K562 (cell line): ENCODE results near the gene EHD2. TPM values are rescaled to one million over a fixed set of nuclear protein-coding genes. Genes with fewer than 3 reads are reported as not detected.

Experiments
- ATAC-seq: fragments of 200-7000 bp; cut with Tn5 transposase; 3 replicates; pipeline ENCODE4 v1.9.1; 2020; ENCODE audit warnings: moderate library complexity
- BruUV-seq: library from RNA; stranded (reverse); fragments of 400-500 nt; replicated peaks from 2 replicates; lab custom pipeline; 2021; lab: Mats Ljungman, UMichigan
- CTCF ChIA-PET: fragments of 300-600 bp; formaldehyde crosslinking; extraction: SDS; loops from one replicate; lab custom pipeline; 2021; ENCODE audit warnings: low intra/inter-chr PET ratio; lab: Yijun Ruan, JAX
- POLR2A ChIA-PET: fragments of 300-600, 350-650 bp; sonication (Branson Sonifier 250); formaldehyde crosslinking; extraction: SDS; loops from one replicate; lab custom pipeline; 2021; ENCODE audit warnings: antibody characterized with exemption, inconsistent platforms; lab: Yijun Ruan, JAX
- DNase-seq, 4 experiments: peaks; one replicate each; pipeline versions ENCODE4 v3.0.0 to v3.0.0-alpha.2; 2011 to 2018; ENCODE audit warnings: low spot score in 3 of 4, mixed read lengths in 3 of 4; ENCODE audit errors: extremely low read depth in 1 of 4
- FAIRE-seq: peaks from 2 replicates; lab custom pipeline; 2011; peaks lifted over from hg19 to GRCh38; lab: Jason Lieb, UNC
- H2AFZ ChIP-seq: 2 replicates; pipeline ENCODE4 v1.6.0; 2011; ENCODE audit warnings: low read depth, low read length, control low read depth, inconsistent platforms
- H3K27ac ChIP-seq: fragments of 200-600 bp; 3 replicates; pipeline ENCODE4 v1.8.0; 2011; ENCODE audit warnings: low read depth, mild to moderate bottlenecking, control low read depth, inconsistent platforms, low read length, moderate library complexity, mixed read lengths; ENCODE audit errors: extremely low read depth
- H3K27me3 ChIP-seq, 2 experiments: fragments of 300-600 bp in 1 of 2; 2 replicates in 1 of 2; 3 replicates in 1 of 2; pipeline versions ENCODE4 v1.6.0 to v1.8.0; 2011; ENCODE audit warnings: inconsistent platforms in 2 of 2, low read length in 2 of 2, mild to moderate bottlenecking in 1 of 2, mixed read lengths in 1 of 2, moderate library complexity in 1 of 2; ENCODE audit not compliant: control insufficient read depth in 2 of 2, insufficient read depth in 2 of 2
- H3K36me3 ChIP-seq: fragments of 300-600 bp; 3 replicates; pipeline ENCODE4 v1.8.0; 2011; ENCODE audit warnings: mild to moderate bottlenecking, low read length, inconsistent platforms; ENCODE audit not compliant: control insufficient read depth, insufficient read depth
- H3K4me1 ChIP-seq, 2 experiments: fragments of 200-600 bp in 1 of 2; replicated peaks in 1 of 2; 2 replicates in 1 of 2; 3 replicates in 1 of 2; pipeline versions ENCODE4 v1.5.1 to v1.8.0; 2011; ENCODE audit warnings: inconsistent platforms in 2 of 2, low read length in 2 of 2, mild to moderate bottlenecking in 1 of 2, mixed read lengths in 1 of 2, moderate library complexity in 1 of 2; ENCODE audit not compliant: control insufficient read depth in 2 of 2, insufficient read depth in 2 of 2
- H3K4me2 ChIP-seq: 2 replicates; pipeline ENCODE4 v1.6.1; 2011; ENCODE audit warnings: low read length, control low read depth, inconsistent platforms, mixed read lengths; ENCODE audit not compliant: insufficient read depth
- H3K4me3 ChIP-seq: fragments of 200-600 bp; sonication (generic), shearing (Covaris generic); 2 replicates; pipeline ENCODE4 v1.5.1; 2016; ENCODE audit warnings: control low read depth, inconsistent platforms
- H3K79me2 ChIP-seq: fragments of 200-600 bp; 3 replicates; pipeline ENCODE4 v1.8.0; 2011; ENCODE audit warnings: low read length, inconsistent platforms; ENCODE audit not compliant: control insufficient read depth, insufficient read depth
- H3K9ac ChIP-seq, 2 experiments: 2 replicates each; pipeline versions ENCODE4 v1.6.0 to v1.6.1; 2011; ENCODE audit warnings: low read depth in 2 of 2, low read length in 2 of 2, control low read depth in 1 of 2, inconsistent platforms in 1 of 2, mild to moderate bottlenecking in 1 of 2, mixed read lengths in 1 of 2; ENCODE audit not compliant: insufficient read depth in 1 of 2
- H3K9me1 ChIP-seq: one replicate; pipeline ENCODE4 v1.6.0; 2011; ENCODE audit warnings: inconsistent platforms, mild to moderate bottlenecking, low read length, moderate library complexity; ENCODE audit not compliant: control insufficient read depth, insufficient read depth
- H3K9me3 ChIP-seq: replicated peaks from 2 replicates; pipeline ENCODE4 v1.5.1; 2011; ENCODE audit warnings: low read depth, low read length, inconsistent platforms; ENCODE audit not compliant: control insufficient read depth, insufficient read depth
- H4K20me1 ChIP-seq: replicated peaks from 2 replicates; pipeline ENCODE4 v1.6.1; 2011; ENCODE audit warnings: low read length, inconsistent platforms, mixed read lengths; ENCODE audit not compliant: control insufficient read depth, insufficient read depth
- NR2C2 ChIP-seq, 2 experiments: fragments of 200-800 bp in 1 of 2; sonication (Bioruptor generic) in 1 of 2; sonication (generic) in 1 of 2; formaldehyde crosslinking in 1 of 2; IDR thresholded peaks; 2 replicates each; pipeline versions ENCODE4 v1.6.1 to v1.8.0; 2016 to 2022; ENCODE audit warnings: mild to moderate bottlenecking in 1 of 2, missing compliant biosample characterization in 1 of 2, missing genetic modification characterization in 1 of 2, missing genetic modification reagents in 1 of 2
- POLR2G ChIP-seq: fragments of 200-400 bp; formaldehyde crosslinking; IDR thresholded peaks from 2 replicates; pipeline ENCODE4 v1.6.1; 2017; ENCODE audit warnings: low read depth, mild to moderate bottlenecking, antibody characterized with exemption, low read length, moderate library complexity
- RBFOX2 ChIP-seq: fragments of 200-400 bp; formaldehyde crosslinking; IDR thresholded peaks from 2 replicates; pipeline ENCODE4 v1.6.1; 2017; ENCODE audit warnings: low read depth, mild to moderate bottlenecking, low read length, moderate library complexity
- SUPT5H ChIP-seq: fragments of 450-650 bp; IDR thresholded peaks from 2 replicates; pipeline ENCODE4 v1.6.1; 2016
- ZNF184 ChIP-seq: sonication (generic); formaldehyde crosslinking; IDR thresholded peaks from 2 replicates; pipeline ENCODE4 v1.5.0; 2020; ENCODE audit warnings: missing genetic modification reagents
- WGBS: fragments of 100-300 bp; shearing (Covaris generic); methylation state at CpG from one replicate; pipeline ENCODE4 v1.1.6; 2016; ENCODE audit warnings: low coverage, mixed read lengths; ENCODE audit not compliant: insufficient coverage; ENCODE audit errors: missing lambda C conversion rate; 5-methylcytosine and 5-hydroxymethylcytosine counted together
- in situ Hi-C: fragments of 300-500 bp; cut with MboI; formaldehyde crosslinking; loops from 4 replicates; pipeline ENCODE4 v1.15.0; 2018; ENCODE audit warnings: inconsistent platforms, mixed read lengths
- intact Hi-C: fragments of 100-400 bp; cut with micrococcal nuclease; formaldehyde crosslinking; loops from 2 replicates; pipeline ENCODE4 v1.14.2; 2022
- polyA plus RNA-seq, 8 experiments: library from polyadenylated mRNA; depleted of rRNA in 4 of 8; stranded (reverse) in 5 of 8; unstranded in 3 of 8; fragments of >200 nt; fragmentation: Nextera tagmentation in 2 of 8; fragmentation: Illumina TruSeq in 1 of 8; extraction: Ambion mirVana in 2 of 8; extraction: Trizol in 1 of 8; gene quantifications; 2 replicates each; pipeline versions ENCODE4 v1.2.1 to v1.2.3, GENCODE V29; 2011 to 2014; ENCODE audit warnings: inconsistent platforms in 1 of 8, missing spikeins in 1 of 8
- total RNA-seq, 7 experiments: library from RNA; depleted of rRNA in 6 of 7; stranded (reverse); fragments of >200 nt in 6 of 7; fragmentation: Illumina TruSeq in 2 of 7; extraction: Trizol in 2 of 7; gene quantifications; 2 replicates each; pipeline versions ENCODE4 v1.2.1 to v1.2.3, GENCODE V29; 2011 to 2021; ENCODE audit warnings: low replicate concordance in 1 of 7

The EHD2 gene
- total and polyA plus RNA-seq, 9 of the 15 experiments (the other 6 are each of a cell fraction or from before 2014, with no cell fraction given) = 1.7 to 32.2 (median 3.0) TPM

GRCh38 chr19:47756953-47757608 is 43.9 kb downstream of the EHD2 start:
- WGBS = 91% methylated on average over 19 of the region's 22 CpGs
- Histone ChIP-seq H2AFZ (no peak overlapping the region), H3K79me2 (no peaks in the 10 kb centered on the region), H4K20me1 (peaks cover 7% of the 10 kb centered on the region)
- TF ChIP-seq NR2C2 (CRISPR knock-in tag; IDR thresholded peaks at IDR 0.05) (no peak), NR2C2 (tag; IDR thresholded peaks at IDR 0.05) (no peak), RBFOX2 (peak; percentile 65), POLR2G (peak; percentile 40), ZNF184 (CRISPR knock-in tag) (no peak), SUPT5H (peak; percentile 48; the same call in 1 of the 2 replicates)
- TF ChIP-seq, all 486 proteins: peak for 3
- BruUV-seq = TSS peak; percentile 5
- intact Hi-C loops = no loop called here
- Histone ChIP-seq H3K4me1 (peaks cover 0 to 21% of the 10 kb centered on the region in 2 experiments; a peak in 2 of 5 replicates), H3K4me3 (no peak overlapping the region), H3K27ac (no peak overlapping the region), H3K9ac (no peak overlapping the region; a peak in 1 of 4 replicates), H3K9me3 (no peaks in the 10 kb centered on the region), H3K27me3 (no peaks in the 10 kb centered on the region), H3K9me1 (no peaks in the 10 kb centered on the region), H3K36me3 (peaks cover 73% of the 10 kb centered on the region; the same call in 2 of the 3 replicates), H3K4me2 (no peak overlapping the region)
- FAIRE-seq (no peak), DNase-seq (no peak), ATAC-seq (no peak)
- CTCF ChIA-PET = no interaction called here
- in situ Hi-C loops = no loop called here
- POLR2A ChIA-PET = interaction anchor here (0.5 to 3.4 kb wide), 5 partner anchors 9 to 980 kb away, joined by 3 to 17 read pairs (median 10); partner anchors contain the start of gene NOP53
